Neural cell (in vitro differentiated cells): ENCODE results near the gene REEP6.

Source experiments
- EP300 ChIP-seq: fragments of 450-650 bp; conservative IDR thresholded peaks from 2 replicates; pipeline ENCODE4 v1.6.1; 2014; ENCODE audit warnings: antibody characterized with exemption, mild to moderate bottlenecking, moderate library complexity; ENCODE audit not compliant: poor library complexity, severe bottlenecking
- POLR2AphosphoS5 ChIP-seq: IDR thresholded peaks from 2 replicates; pipeline ENCODE4 v1.6.1; 2012
- TAF1 ChIP-seq: IDR thresholded peaks from 2 replicates; pipeline ENCODE4 v1.6.1; 2012; ENCODE audit warnings: low read depth
- TF ChIP-seq, protein P1 (sequence below): fragments of 450-650 bp; IDR thresholded peaks from 2 replicates; pipeline ENCODE4 v1.5.1; 2014; ENCODE audit warnings: antibody characterized with exemption, mild to moderate bottlenecking, moderate library complexity; ENCODE audit not compliant: poor library complexity, severe bottlenecking

DNA sequence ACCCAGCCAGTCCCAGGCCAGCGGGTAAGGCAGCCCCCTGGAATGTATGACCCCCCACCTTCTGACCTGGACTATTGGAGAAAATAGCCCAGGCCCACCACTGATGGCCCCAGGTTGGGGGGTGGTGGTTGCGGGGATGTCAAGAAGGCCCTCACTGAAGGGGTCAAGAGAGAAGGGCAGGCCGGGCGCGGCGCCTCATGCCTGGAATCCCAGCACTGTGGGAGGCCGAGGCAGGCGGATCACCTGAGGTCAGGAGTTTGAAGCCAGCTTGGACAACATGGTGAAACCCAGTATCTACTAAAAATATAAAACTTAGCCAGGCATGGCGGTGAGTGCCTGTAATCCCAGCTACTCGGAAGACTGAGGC lies 23.3 kb downstream of the REEP6 start:
- TF ChIP-seq, protein P1, sequence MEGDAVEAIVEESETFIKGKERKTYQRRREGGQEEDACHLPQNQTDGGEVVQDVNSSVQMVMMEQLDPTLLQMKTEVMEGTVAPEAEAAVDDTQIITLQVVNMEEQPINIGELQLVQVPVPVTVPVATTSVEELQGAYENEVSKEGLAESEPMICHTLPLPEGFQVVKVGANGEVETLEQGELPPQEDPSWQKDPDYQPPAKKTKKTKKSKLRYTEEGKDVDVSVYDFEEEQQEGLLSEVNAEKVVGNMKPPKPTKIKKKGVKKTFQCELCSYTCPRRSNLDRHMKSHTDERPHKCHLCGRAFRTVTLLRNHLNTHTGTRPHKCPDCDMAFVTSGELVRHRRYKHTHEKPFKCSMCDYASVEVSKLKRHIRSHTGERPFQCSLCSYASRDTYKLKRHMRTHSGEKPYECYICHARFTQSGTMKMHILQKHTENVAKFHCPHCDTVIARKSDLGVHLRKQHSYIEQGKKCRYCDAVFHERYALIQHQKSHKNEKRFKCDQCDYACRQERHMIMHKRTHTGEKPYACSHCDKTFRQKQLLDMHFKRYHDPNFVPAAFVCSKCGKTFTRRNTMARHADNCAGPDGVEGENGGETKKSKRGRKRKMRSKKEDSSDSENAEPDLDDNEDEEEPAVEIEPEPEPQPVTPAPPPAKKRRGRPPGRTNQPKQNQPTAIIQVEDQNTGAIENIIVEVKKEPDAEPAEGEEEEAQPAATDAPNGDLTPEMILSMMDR: no peak
- no peak for TF ChIP-seq EP300
- no peak for TF ChIP-seq POLR2AphosphoS5
- no peak for TF ChIP-seq TAF1
